Measurements from ENCODE around the gene BRAT1.
A peak's percentile ranks its signal among the peaks of the same experiment; 100 is the strongest.
"Not testable (repeated sequence)": the region's sequence is repeated elsewhere in the genome, so short reads cannot be mapped to it uniquely, and the experiment has no call there.

The BRAT1 gene

DNA sequence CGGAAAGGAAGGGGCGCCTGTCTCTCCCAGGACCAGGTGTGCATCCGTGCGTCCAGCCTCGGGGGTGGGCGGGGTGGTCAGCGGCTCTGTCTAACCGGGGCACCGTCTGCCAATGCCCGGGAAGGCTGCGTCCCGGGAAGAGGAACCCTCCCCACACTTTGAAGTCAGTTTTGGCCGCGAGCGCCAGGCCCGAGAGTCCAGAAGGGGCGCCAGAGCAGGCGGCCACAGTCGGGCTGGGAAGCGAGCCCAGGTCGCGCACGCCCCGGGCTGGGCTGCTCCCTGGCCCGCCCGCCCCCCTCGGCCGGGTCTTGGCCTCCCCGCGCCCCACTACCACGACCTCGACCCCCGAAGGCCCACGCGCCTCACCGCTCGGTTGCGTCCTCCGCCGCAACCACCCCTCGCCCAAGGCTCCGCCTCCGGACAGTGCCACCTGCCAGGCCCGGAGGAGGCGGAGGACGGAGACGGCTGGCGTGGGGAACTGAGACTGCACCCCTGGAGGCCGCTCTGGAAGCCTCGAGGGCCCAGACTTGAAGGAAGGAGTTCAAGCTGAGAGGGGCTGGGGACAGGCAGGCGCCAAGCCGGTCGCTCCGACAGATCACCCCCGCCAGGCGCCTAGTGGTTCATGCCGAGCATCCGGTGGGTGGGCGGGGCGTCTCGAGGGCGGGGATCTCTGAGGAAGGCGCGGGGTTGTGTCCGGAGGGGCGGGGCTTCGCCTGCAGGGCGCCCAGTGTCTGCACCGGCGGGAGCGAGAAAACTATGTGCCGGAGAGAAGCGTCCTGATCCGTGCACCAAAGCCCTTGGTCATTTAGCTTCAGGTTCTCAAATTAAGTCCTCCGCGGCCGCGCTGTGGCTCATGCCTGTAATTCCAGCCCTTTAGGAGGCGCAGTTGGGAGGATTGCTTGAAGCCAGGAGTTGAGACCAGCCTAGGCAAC lies at the start of gene BRAT1:
Gene BRAT1 (minus strand): TSS at position 404 of the 932 bp plus-strand sequence. CDS start 1,093 bp downstream, outside the sequence.
- peak within 1 kb of the TSS; percentile 66 for H3K4me3 ChIP-seq (ENCODE audit: low read depth, low read length)

GRCh38 chr7:2604608-2605174 lies 49.4 kb upstream of the BRAT1 start:
- no peak overlapping the region for H3K4me3 ChIP-seq (ENCODE audit: low read depth, low read length)

DNA sequence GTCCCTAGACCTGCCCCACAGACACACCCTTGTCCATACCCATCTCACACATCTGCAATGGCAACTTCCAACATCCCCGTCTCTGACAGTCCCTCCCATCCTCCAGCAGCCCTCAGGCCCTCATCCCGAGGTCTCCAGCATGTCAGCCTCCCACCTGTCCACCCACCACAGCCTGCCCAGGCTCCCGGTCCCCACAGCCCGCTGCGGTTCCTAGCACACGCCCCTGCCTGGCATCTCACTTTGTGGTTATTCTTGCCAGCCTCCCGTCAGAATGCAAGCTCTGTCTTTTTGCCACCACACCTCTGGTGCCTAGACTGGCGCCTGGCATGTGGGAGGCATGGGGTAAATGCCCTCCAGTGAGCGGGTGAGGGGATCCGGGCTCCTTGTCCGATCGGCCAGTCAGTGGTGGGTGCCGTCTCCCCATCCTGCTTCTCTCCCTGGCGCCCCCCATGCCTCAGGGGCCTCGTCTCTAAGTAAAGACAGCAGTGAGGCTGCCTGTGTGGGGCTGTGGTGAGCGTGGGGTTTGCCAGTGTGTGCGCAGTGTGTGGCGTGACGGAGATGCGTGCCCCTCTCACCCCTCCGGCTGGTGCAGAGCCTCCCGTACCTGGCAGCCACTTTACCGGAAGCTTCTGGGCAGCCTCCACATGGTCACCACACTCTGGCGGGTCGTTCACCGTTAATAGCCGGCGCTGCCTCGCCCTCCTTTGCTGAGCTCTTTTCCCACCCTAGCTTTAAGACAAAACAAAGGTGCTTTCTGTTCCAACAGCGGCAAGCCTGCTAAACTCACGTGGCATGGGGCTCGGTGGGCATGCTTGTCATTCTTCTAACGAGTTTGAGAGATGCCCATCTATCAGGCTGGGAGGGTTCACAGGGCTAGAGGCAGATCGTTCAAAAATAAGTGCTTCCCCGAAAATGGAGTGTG lies 48.0 kb upstream of the BRAT1 start:
- no peak overlapping the region for H3K4me3 ChIP-seq (ENCODE audit: low read depth, low read length)

DNA sequence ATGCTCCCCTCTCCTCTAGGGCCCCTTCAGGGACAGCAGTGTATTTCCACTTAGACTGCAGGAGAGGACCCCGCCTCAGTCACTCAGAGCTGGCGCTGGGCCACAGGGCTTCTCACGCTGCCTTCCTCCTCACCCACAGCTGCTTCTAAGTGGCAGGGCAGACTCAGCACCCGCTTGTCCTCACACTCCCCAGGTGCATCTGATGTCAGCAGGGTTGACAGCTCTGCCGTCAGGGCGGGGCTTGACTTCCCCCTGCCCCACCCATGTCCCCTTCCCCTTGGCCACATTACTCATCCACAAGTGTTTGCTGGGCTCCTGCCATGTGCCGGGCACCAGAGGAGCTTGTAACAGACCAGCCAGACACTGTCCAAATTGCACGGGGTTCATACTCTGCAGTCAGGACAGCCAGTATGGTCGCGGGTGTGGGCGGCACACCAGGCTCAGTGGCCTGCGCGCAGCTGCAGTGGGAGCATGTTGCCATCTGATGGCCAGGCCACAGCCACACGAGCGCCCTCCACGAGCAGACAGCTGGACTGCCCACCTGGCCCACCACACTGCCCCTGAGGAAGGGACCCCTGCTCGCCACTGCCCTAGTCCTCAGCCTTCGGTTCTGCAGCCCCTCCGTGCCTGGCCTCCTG lies 47.2 kb upstream of the BRAT1 start:
- H3K4me3 ChIP-seq (ENCODE audit: low read depth, low read length) = no peak overlapping the region

DNA sequence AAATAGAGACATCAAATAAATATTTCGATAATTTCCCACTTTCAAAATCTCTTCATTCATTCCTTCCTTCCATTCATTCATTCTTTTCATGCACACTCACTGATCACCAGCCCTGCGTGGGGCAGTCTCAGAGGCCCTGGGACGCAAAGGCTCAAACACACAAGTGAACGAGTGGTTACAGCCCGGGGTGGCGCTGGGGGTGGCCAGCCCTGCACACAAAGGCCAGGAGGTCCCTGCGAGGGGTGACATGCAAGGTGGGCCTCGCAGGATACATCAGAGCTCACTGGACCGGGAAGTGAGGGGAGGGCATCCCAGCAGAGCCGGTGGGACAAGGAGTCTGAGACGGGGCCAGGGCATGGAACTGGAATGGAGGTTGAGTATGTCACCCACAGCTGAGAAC lies 46.6 kb upstream of the BRAT1 start:
- H3K4me3 ChIP-seq (ENCODE audit: low read depth, low read length) = no peak overlapping the region

DNA sequence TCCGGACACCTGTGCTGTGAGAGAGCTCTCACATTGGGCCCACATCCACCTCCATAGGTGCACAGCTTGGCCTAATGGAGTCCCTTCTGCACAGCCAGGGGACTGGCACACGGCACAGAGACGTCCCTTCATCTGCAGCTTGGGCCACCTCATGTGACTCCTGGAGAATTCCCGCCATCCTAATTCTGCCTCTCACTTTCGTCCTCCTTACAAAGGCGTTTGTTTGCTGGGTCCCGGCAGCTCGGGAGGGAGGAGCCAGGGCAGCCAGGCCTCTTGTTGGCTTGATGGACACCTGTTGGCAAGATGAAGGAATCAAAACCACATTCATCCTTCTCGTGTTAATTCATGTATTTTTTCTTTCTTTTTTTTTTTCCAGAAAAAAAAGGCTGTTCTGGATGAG lies 45.7 kb upstream of the BRAT1 start:
- H3K4me3 ChIP-seq (ENCODE audit: low read depth, low read length) = no peak overlapping the region

- H3K4me3 ChIP-seq (ENCODE audit: low read depth, low read length) = no peak overlapping the region
Measured at GRCh38 chr7:2598154-2598823, 43.0 kb upstream of the BRAT1 start.

DNA sequence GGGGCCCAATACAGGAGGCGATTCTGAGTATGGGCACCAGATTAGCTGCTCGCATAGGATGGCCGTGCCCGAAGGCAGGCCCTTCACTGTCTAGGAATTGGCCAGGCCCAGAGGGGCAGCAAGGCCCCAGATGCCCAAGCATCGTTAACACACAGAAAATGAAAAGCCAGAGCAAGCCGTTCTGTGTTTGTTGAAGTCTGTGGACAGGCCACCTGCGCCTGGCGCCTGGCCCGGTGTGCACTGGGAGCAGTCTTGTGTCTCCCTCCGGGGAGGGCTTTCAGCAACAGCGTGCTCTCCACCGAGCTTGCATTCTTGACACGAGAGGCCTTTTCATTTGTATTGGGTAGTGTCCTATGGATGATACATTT lies 41.9 kb upstream of the BRAT1 start:
- no peak overlapping the region for H3K4me3 ChIP-seq (ENCODE audit: low read depth, low read length)

- no peak overlapping the region for H3K4me3 ChIP-seq (ENCODE audit: low read depth, low read length)
Measured at GRCh38 chr7:2596464-2597272, 41.3 kb upstream of the BRAT1 start.

GRCh38 chr7:2595258-2595860 lies 40.0 kb upstream of the BRAT1 start:
- no peak overlapping the region for H3K4me3 ChIP-seq (ENCODE audit: low read depth, low read length)

DNA sequence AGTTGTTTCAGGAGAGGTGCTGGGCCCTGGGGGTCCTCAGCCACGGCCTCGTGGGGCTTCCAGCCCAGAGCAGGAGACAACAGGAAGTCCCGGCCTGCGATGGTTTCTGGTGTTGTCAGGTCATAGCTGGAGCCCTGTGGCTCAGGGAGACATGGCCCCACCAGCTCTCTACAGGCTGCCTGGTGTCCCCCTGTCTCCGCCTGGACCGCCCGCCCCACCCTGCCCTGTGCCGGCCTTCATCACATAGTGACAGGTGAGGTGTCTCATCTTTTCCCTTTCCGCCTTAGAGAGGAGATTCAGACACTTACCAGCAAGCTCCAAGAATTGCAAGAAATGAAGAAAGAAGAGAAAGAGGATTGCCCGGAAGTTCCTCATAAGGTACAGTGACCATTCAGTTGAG lies 39.3 kb upstream of the BRAT1 start:
- no peak overlapping the region for H3K4me3 ChIP-seq (ENCODE audit: low read depth, low read length)

- H3K4me3 ChIP-seq (ENCODE audit: low read depth, low read length) = no peak overlapping the region
Measured at GRCh38 chr7:2593036-2593727, 37.9 kb upstream of the BRAT1 start.

DNA sequence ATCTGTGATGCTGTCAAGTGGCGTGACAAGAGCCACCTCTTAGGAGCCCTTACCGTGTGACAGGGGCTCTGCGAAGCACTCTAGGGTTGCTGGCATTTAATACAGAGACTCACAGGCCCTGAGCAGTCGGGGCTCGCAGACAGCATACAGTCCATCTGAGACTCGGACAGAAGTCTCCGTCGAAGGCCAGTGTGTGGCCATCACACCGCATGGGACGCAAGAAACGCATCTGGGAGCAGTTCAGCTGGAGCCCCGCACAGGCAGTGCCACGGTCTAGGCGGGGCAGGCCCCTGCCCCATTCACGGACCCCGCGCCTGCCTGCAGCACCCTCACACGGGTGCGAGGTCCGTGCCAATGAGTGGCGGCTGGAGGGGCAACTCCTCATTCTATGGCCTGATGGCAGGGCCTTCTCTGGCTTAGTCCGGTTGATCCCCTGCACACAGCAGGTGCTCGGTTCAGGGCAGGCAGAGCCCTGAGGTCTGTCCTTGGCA lies 37.1 kb upstream of the BRAT1 start:
- no peak overlapping the region for H3K4me3 ChIP-seq (ENCODE audit: low read depth, low read length)

DNA sequence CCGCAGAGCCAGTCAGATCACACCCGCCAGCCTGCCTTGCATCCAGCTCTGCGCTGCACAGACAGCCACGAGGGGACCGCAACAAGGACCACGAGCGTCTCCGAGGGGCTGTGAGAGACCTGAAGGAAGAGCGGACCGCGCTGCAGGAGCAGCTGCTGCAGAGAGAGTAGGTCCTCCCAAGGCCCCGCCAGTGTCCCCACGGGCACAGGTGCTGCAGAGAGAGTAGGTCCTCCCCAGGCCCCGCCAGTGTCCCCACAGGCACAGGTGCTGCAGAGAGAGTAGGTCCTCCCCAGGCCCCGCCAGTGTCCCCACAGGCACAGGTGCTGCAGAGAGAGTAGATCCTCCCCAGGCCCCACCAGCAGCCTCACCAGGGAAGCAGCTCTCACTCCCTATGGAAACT lies 34.6 kb upstream of the BRAT1 start:
- not testable (repeated sequence) for H3K4me3 ChIP-seq (ENCODE audit: low read depth, low read length)

DNA sequence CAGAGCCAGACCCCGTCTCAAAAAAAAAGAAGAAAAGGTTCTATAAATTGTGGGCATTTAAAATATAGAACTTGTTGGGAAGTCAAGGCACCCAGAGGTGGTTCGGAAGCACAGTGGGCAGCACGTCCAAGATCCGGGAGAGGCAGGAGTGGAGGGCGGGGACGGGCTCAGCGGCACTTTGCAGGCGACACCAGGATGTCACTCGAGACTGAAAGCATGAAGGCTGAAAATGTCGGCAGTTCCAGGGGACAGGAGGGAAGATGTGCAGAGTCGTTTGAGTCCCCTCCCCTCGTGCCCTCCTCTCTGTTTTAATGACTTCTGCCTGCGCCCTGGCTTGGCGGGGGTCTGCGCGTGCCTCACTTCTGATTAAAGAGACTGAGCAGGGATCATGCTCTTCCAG lies 34.0 kb upstream of the BRAT1 start:
- H3K4me3 ChIP-seq (ENCODE audit: low read depth, low read length) = no peak overlapping the region

DNA sequence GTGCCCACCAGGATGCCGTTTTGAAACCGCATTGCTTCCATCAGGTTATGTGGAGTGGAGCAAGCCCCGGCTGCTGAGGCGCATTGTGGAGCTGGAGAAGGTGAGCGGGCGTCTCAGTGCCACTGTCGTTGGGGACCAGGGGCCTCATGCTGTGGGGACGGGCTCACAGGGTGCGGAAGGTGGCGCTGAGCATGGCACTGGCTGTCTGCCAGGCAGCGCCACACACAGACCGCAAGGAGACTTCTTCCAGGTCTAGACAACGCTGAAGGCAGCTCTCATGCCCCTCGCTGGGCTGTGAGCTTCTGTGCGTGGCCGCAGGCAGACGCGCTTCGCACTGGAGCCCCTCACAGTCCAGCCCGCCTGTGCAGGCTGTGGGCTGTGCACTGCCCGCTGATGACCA lies 32.5 kb upstream of the BRAT1 start:
- H3K4me3 ChIP-seq (ENCODE audit: low read depth, low read length) = no peak overlapping the region

- no peak overlapping the region for H3K4me3 ChIP-seq (ENCODE audit: low read depth, low read length)
Measured at GRCh38 chr7:2587134-2587533, 31.8 kb upstream of the BRAT1 start.

- H3K4me3 ChIP-seq (ENCODE audit: low read depth, low read length) = no peak overlapping the region
Measured at GRCh38 chr7:2586326-2587020, 31.1 kb upstream of the BRAT1 start.

All from iPS-11a (cell line).